DMS79 (cell line): ENCODE results near the gene FES.
"Not testable (repeated sequence)": the region's sequence is repeated elsewhere in the genome, so short reads cannot be mapped to it uniquely, and the experiment has no call there.

Source experiments
- DNase-seq: peaks from one replicate; lab custom pipeline; 2025; lab: John Stamatoyannopoulos, UW

The FES gene

GRCh38 chr15:90860942-90861675 is 23.2 kb upstream of the FES start:
- no peak for DNase-seq

GRCh38 chr15:90862487-90862886 is 21.8 kb upstream of the FES start:
- DNase-seq = no peak

- DNase-seq = no peak
These were observed 21.1 kb upstream of the FES start for GRCh38 chr15:90862964-90863778.

- no peak for DNase-seq
These were observed 20.3 kb upstream of the FES start for GRCh38 chr15:90863987-90864386.

- DNase-seq = no peak
These were observed 19.8 kb upstream of the FES start for GRCh38 chr15:90864507-90864906.

GRCh38 chr15:90865702-90866101 is 18.6 kb upstream of the FES start:
- DNase-seq = no peak

GRCh38 chr15:90866161-90866715 is 18.1 kb upstream of the FES start:
- no peak for DNase-seq

GRCh38 chr15:90866800-90867199 is 17.5 kb upstream of the FES start:
- DNase-seq = no peak

GRCh38 chr15:90868261-90868689 is 16.0 kb upstream of the FES start, which contains the start of gene FURIN:
Gene FURIN (plus strand): TSS chr15:90868588. CDS start chr15:90875741, 7,153 bp downstream.
- no peak for DNase-seq

GRCh38 chr15:90869140-90869541 is 15.2 kb upstream of the FES start:
- DNase-seq = no peak

GRCh38 chr15:90869601-90870353 is 14.5 kb upstream of the FES start:
- no peak for DNase-seq

GRCh38 chr15:90870354-90871138 is 13.8 kb upstream of the FES start:
- DNase-seq = no peak

GRCh38 chr15:90871139-90871715 is 13.1 kb upstream of the FES start:
- no peak for DNase-seq

GRCh38 chr15:90871716-90872485 is 12.4 kb upstream of the FES start:
- no peak for DNase-seq

GRCh38 chr15:90872486-90873184 is 11.7 kb upstream of the FES start:
- DNase-seq = no peak

GRCh38 chr15:90873488-90873997 is 10.8 kb upstream of the FES start:
- no peak for DNase-seq

- DNase-seq = peak; percentile 19
These were observed 10.2 kb upstream of the FES start for GRCh38 chr15:90873998-90874605.

- DNase-seq = not testable (repeated sequence)
These were observed 9.3 kb upstream of the FES start for GRCh38 chr15:90874986-90875385.

- DNase-seq = no peak
These were observed 8.7 kb upstream of the FES start for GRCh38 chr15:90875549-90875981.
